Measurements from ENCODE around the gene CBFA2T3.
A peak's percentile ranks its signal among the peaks of the same experiment; 100 is the strongest.
"Not testable (repeated sequence)": the region's sequence is repeated elsewhere in the genome, so short reads cannot be mapped to it uniquely, and the experiment has no call there.

Gene CBFA2T3

DNA sequence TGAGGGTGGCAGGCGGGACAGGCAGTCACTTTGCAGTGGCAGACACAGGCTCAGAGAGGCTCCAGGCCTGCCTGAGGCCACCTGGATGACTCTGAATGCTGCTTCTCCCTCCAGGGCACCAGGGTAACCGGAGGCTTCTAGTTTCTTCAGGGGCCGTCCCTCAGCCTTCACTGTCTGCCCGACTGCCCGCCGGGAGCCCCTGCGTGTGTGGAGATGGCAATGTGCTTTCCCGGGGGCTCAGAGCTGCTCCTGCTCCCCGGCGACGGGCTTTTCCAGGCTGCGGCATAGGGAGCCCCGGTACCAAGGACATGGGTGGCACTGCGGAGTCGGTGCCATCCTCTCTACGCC, 51.5 kb downstream of the CBFA2T3 start:
- DNase-seq = no peak

DNA sequence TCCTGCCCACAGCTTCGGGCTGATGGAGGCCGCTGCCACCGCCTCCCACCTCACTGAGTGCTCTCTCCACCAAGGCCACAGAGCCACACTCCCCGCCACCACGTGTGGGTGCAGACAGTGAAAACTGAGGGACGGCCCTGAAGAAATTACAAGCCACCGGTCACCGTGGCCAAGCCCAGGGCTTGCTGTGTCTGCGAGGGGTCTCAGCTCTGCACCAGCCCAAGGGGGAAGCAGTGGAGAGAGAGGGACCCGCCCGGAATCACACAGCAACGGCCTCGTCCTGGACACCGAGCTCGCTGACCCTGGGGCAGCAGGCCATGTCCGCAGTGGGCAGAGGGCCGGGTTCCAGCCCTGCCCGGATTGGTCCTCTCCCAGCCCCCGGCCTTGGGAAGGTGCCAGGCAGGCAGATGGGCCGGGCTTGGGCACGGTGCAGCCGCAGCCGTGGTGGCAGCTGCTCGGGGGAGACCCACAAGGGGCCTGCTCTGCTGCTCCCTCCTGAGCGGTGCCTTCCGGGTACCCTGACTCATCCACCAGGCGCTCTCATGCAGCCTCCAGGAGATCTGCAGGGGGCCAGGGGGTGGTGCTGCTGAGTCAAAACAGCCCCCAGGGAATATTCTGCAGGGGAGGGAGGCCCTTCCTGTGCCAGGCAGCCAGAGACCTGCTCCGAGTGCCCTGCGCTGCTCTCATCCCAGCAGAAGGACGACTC, 52.0 kb downstream of the CBFA2T3 start:
- peak in 16 of 58 donors; percentile 9 to 55 (median 34) for DNase-seq

DNA sequence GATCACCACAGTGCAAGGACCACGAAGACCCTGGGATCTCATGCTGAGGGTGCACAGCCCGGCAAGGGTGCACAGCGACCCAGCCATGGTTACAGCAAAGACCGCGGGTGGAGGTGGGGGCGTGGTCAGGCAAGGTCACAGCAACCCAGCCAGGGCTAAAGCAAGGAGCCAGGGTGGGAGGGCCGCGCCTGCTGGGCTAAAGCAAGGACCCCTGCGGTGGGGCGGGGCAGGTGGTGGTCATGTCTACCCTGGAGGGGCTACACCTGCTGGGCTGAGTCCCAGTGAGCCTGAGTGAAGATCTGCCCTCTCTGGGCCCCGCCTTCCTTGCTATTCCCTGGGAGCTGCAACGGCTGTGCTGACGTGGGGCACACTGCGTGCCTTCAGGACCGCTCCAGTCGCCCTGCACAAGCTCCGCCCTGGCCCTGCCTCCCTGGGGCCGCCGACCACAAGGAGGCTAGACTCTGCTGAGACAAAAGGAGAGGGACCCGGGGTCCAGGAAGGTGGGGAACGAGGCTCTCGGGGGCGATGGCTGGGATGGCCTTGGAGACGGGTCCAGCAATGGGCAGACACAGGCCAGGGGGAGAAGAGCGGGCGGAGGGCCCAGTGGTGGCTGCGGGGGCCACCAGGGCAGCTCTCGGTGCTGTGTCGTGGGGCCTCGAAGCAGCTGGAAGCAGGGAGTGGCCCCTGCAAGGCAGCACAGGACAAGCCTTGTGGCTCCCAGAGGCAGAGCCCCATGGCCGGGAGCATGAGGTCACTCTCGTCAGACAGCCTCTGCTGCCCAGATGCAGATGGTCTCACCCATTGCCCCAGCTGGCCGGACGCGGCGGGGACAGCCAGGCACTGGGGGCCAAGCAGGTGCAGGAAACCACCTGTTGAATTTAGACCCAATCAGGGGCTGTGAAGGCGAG, 52.8 kb downstream of the CBFA2T3 start:
- no peak for DNase-seq

DNA sequence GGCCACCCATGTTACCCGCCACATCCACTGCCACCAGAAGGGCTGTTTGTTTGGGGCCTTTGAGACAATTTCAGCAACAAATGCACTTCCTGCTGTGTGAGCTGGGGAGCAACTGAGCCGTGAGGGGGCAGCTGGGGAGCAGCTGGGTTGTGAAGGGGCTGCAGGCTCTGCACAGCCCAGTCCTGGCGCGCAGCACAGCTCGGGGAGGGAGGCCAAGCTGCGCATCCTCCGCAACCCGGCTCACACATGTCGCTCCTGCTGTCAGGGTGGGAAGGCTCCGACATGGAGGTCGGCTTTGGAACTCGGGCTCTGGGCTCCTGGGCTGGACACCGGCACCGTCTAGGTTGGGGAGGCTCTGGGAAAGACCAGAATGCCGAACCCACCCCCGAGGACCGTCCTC, 53.6 kb downstream of the CBFA2T3 start:
- DNase-seq = no peak

DNA sequence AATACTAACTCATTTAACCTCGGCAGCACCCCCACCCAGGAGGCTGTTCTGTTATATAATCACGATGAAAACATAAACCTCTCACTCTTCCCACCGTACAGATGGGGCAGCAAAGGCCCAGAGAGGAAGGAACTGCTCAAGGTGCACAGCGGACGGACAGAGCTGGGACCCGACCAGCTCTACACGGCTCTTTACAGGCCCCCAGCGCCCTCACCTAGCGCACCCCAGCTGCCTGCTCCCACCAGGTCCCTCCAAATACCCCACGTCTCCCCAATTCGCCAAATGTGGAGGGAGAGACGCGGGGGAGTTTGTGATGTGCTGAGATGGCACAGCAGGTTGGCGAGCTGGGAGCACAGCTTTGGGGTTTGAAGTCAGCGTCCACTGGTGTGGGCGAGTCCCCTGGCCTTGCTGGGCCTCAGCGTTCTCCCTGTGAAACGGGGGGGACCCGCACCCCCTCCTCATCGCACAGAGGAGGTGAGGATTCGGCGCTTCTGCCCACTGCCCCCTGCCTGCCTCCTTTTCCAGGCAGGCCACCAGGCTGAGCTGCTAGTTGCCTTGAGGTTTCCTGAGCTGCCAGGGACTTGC, 54.1 kb downstream of the CBFA2T3 start:
- no peak for DNase-seq

DNA sequence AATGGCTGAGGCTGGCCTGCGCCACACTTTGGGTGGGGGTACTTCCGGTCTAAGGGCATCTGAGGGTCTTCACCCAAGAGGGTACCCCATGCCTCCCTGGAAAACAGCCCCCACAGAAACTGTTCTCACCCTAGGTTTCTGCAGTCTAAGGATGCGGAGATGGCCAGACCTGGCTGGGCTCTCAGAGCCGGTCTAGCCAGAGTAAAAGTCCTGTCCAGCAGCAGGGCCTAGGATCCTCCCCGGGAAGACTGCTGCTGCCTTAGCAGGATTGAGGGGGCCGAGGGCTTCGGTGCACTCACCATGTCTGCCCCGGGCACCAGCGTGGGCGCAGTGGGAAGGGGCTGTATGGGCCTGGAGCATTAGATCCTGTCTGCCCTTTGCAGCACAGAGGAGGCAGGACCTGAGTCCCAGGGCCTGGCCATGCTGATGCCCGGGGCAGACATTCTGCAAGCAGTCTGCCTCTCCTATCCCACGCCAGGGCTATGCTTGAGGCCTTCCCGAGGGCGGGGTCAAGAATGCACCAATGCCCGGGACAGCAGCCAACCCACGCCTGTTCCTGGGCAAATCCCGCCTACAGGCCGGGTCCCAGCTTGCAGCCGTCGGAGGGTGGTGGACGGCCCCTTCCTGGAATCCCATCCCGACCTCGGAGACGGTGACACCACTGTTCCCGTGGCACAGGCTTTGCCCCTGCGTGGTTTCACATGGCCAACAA, 54.7 kb downstream of the CBFA2T3 start:
- DNase-seq = no peak

DNA sequence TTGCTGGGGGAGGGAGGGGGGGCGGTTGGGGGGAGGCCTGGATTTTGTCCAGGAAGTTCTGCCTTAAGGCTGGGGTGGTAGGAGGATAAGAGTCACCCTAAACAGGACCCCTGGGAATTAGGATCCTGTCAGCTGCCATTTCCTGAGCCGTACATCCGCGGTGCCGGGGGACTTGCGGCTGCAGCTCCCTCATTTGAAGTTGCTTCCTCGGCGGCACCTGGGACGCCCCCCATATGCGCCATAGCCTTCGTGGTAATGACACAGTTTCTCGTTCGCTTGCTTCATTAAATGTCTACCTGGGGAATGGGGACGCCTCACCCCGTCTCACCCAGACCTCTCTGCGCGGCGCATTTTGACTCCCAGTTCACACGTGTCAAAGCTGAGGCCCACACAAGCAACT, 55.4 kb downstream of the CBFA2T3 start:
- DNase-seq = no peak

DNA sequence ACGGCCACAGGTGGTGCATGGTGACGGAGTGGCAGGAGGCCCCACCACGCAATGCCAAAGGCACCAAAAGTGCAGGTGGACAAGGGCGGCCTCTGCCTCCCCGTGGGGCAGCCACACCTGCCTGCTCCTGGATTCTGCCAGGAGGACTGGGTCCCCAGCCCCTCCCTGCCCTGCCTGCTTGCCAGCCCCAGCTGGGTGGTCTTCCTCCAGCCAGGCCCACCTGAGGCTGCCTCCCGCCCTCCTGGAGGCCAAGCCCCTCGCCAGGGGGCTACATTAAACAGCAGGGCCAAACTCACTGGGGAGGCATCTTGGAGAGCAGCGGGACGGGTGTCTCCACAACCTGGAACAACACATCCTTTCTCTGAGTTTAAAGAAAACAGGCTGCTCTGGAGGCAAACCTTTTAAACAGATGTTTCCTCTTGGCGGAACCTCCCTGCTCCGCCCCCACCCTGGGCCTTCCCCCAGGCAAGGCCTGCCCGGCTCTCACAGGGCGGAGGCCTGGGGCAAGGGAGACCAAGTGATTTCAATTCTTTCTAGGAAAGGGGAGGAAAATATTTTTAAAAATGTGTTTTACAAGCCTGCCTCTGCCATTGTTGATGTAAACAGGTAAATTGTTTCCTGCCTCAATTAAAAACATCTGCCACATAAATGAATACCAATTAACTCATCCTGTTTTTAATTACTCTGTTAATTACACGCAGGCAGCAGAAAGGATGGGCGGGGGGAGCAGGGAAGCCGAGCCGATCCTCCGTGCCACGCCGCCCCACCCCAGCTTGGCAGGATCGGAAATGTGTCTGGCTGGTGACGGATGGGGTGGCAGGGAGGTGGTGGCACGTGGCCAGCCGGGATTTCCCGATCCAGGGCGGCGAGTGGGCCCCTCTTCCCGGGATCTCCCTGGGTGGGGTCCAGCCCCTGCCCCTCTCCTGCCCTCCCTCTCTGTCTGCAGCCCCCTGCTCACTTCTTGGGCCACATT, 56.1 kb downstream of the CBFA2T3 start:
- DNase-seq = no peak

DNA sequence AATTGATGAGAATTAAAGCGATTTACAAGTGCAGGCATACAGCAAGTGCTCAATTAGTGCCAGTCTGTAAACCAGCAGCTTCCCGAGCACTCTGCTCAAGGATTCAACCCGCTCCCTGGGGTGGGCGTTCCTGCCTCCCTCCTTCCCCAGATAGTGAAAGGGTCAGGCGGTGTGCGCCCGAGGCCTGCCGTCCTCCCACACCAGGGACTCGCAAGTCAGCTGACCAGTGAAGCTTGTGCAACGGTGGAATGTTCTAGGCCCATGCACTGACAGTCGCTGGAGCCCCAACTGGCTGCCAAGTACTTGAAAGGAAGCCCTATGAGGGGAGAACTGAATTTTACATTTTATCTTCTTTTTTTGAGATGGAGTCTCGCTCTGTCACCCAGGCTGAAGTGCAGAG, 57.1 kb downstream of the CBFA2T3 start:
- no peak for DNase-seq

DNA sequence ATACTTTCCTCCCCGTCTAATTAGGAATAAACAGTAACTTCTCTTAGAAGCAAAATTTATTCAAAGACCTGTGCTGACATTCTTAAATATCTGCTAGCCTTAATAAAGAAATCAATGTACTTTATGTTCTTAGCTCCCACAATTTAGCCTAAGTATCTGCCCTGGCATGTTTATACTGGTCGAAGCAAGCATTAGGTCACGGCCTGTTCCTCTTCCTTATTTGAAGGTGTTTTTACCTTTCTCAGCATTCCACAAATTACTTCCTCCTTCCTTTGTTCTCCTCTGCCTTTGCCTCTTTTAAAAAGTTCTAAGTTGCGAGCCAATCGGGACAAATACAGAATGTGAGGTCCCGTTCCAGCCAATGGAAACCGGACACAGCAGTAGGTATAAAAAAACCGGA, 58.1 kb downstream of the CBFA2T3 start:
- not testable (repeated sequence) for DNase-seq

DNA sequence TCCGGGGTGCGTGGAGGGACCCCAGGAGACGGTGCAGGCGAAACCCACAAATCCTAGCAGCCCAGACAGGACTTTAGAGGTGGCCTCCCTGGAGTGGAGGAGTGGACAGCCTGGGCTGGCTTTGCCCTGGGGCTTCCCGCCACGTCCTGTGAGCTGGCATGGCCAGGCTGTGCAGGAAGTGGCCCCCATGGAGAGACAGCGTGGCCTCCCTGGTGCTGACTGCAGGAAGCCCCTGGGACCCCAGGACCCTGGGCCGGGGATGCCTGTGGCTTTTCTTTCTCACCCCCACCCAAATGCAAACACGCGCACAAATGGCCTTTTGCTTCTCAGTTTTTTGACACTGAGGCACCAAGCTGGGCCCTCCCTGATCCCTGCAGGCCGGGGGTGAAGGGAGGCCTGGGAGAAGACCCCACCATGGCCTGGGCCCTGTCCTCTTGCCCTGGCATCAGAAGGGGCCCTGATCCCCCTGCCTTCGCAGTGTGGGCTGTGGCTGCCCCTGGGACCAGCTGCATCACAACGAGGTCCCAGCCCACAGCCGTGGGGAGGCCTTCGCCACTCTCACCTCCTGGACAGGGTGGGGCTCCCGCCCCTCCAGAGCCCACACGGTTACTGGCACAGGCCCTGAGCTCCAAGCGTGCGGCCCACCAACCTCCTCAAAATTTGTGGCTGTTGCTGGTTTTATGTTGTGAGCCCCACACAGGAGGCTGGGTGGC, 58.9 kb downstream of the CBFA2T3 start:
- DNase-seq = no peak

DNA sequence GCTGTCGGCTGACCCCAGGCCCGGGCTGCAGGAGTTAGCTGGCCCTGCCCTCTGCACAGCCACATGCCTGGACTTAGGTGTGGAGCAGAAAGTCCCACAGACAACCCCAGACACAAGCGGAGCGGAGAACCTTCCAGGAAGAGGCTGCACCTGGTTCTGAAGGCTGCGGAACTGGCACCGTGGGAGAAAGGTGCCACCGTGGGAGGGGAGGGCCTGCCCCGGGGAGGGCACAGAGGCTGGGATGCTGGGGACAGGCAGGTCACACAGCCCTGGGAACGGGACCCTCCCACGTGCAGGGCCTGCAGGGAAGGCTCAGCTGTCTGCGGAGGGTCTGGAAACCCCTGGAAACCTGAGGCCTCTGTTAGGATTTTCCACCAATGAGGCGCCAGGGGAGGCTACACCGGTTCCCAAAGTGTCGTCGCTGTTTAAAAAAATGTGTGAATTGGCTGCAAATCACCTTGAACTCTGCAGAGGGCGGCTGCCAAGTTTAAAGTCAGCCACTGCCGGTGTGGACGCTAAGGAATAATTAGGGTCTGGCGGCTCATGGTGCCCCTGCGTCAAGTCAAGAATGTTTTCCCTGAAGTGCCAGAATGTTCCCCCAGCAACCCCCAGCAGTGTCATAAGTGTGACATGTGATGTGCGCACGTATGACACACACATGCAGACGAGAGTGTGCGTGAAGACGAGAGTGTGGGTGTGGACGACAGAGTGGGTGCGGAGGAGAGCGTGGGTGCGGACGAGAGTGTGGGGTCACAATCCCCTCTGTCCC, 59.7 kb downstream of the CBFA2T3 start:
- no peak for DNase-seq

DNA sequence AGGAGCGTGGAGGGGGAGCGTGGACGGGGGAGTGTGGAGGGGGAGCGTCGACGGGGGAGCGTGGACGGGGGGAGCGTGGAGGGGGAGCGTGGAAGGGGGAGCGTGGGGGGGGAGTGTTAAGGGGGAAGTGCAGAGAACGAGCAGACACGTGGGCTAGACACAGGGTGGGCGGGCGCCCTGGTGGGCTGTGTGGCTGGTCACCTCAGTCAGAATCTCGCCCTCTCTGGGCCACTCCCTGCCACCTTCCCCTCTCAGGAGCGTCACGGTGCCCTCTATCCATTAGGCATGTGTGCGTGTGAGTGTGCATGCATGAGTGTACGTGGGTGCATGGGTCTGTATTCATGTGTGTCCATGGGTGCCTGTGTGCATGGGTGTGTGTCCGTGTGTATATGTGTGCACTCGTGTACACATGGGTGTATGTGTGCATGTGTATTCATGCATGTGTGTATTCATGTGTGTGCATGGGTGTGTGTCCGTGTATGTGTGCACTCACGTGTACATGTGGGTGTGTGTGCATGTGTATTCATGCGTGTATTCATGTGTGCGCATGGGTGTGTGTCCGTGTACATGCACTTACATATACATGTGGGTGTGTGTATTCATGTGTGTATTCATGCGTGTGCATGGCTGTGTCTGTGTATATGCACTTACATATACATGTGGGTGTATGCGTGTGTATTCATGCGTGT, 61.2 kb downstream of the CBFA2T3 start:
- no peak for DNase-seq

DNA sequence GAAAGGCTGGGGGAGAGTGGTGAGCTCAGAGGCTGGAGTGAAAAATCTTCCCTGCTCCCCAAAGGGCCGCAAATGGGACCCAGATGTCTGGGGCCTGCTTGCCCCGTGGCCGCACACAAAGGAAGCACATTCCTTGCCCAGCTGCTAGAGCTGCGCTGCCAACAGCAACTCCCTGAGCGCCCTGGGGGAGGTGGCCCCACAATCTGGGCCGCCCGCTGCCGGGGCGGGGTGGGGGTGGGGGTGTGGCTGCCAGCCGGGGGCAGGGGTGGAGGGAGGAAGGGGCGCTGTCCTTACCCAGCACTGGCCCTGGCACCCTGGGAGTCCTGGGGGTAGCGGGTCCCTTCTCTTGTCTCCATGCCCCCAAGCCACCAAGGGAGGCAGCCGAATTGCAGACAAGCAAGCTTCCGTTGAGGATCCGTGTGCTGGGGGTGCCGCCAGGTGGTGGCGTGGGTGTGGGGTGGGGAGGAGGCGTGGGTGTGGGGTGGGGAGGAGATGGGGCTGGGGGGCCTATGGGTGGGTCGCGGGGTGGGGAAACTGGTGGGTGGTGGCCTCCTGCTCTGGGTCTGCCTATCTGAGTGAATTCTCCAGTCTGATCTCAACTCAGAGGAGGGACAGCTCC, 62.1 kb downstream of the CBFA2T3 start:
- no peak for DNase-seq

DNA sequence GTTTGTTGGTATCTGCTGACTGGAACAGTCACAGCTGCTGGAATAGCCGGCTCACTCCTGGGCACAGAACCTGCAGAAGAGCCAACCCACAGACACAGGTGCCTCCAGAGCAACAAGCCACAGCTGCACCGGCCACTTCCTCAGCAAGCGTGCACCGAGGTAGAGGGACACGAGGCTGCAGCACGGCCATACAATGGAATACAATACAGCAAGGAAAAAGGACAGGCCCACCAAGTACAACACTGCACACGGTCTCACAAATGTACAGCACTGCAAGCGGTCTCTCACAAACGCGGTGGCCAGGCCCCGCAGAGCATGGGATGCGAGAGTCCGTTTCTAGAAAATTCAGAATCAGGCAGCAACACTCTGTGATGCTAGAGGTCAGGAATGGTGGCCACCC, 63.1 kb downstream of the CBFA2T3 start:
- DNase-seq = no peak

DNA sequence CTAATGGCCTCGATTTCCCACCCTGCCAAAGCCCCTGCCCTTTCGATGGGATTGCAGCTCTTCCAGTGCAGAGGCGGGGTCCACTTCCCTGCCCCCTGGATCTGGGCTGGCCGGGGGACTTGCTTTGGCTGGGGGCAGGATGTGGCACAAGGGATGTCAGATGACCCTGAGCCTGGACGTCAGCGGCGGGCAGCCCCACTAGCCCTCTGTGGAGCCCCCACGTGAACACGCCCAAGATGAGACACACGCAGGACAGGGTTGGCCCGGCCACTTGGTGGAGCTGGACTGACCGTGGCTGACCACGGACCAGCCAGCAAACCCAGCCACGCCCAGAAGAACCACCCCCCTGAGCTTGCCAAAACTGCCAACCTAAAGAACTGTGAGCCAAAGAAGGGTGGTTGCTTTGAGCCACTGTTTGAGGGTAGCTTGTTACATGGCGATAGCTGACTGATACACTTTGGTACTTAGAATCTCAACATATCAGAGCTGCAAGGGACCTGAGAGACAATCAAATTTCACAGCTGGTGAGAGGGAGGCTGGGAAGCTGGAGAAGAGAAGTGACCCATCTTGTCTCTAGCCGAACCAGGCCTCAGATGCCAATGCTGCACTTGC, 63.9 kb downstream of the CBFA2T3 start:
- DNase-seq = no peak

DNA sequence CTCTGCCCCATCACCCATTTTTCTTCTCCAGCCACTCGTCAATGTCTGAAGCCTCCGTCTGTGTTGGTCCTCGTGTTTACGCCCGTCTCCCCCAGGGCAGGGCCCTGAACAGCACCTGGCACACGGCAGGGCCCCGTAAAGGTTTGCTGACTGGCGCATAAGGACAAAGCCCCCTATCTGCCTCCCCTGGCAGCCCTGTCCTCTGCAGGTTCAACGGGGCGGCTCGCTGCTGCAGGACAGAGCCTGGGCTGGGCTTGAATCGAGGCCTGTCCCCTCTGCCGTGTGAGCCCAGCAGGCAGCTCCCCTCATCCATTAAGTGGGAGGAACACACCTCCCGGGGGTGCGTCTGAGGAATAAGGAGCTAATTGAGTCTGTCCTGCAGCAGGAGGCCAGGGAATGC, 64.5 kb downstream of the CBFA2T3 start:
- DNase-seq = no peak

DNA sequence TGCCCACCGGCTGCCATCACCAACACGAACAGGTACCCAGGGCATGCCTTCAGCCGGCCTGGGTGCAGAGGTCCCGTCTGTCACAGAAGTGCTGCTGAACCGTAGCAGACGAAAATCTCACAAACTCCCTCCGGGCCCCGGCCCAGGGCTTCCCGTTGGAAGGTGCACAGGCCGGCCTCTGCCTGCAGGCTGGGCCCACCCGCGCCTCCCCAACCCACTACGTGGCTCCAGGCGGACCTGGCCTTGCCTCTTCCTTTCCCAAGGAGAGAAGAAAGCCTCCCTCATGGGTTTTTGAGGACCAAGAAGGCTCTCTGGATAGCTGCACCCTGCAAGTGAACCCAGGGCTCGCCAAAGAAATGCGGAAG, 65.1 kb downstream of the CBFA2T3 start:
- DNase-seq = no peak
